K562 treated with DMSO at 1 percent for 4 hours (cell line): ENCODE data around the gene HOXA13. TPM values are rescaled to one million over a fixed set of nuclear protein-coding genes. Genes with fewer than 3 reads are reported as not detected.

Experiments used
- total RNA-seq: library from RNA; unstranded; fragments of 300-600 nt; gene quantifications from 2 replicates; pipeline ENCODE4 v1.2.3, GENCODE V29; 2022; ENCODE audit not compliant: insufficient read depth

Gene HOXA13
- total RNA-seq, result not detected in 2 replicates

GRCh38 chr7:27199849-27200760 lies at the start of gene HOXA13:
HOXA13 (minus strand) TSS chr7:27200091; CDS start chr7:27200077, 14 bp downstream.

GRCh38 chr7:27242555-27243339 lies 42.9 kb upstream of the HOXA13 start, which contains the start of gene EVX1:
EVX1 (plus strand) TSS chr7:27242802; CDS start chr7:27243031, 229 bp downstream.

GRCh38 chr7:27185013-27185853 lies 14.7 kb downstream of the HOXA13 start, which contains the start of gene HOXA11:
HOXA11 (minus strand) TSS chr7:27185232; CDS start chr7:27185144, 88 bp downstream.

DNA sequence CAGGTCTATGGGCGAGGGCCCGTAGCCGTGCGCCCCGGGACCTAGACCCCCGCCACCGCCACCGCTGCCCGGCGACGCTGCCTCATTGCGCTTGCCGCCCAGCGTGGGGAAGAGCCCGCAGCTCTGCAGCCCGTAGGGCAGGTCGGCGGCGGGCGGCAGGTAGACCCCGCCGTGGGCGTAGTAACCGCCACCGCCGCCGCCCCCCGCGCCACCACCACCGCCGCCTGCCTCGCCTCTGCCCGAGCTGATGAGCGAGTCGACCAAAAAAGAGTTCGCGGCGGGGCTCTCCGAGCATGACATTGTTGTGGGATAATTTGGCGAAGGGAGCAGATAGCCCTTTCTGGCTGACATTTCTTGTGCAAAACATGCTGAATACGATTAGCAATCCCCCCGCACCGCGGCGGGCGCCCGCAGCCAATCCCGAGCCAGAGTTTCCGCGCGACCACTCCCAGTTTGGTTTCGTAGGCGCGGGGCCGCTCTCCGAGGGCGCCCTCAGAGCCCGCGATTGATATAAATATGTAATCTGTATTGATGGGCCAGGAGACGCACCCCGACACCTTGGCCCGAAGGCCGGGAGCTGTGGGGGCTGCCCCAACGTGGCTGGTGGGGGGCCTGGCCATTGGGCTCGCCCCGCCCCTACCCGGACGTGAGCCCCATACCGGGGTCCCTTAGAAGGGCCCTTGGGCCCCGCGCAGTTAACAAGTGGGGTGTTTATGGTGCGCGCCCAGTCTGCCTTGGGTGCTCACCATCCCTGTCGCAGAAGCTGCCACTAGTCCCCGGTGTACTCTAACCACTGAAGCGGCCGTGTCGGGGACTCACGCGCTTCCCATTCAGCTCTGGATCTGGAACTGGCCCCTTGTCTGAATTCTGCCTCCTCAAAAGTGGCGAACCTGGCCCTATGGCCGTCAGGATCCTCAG lies 25.7 kb downstream of the HOXA13 start, which contains the start of gene HOXA10:
TSS of gene HOXA10 (minus strand) at position 365 of the 918 bp plus-strand sequence. CDS start at position 351, 14 bp downstream.

GRCh38 chr7:27165089-27165995 lies 34.5 kb downstream of the HOXA13 start, which contains the start of gene HOXA9:
HOXA9 (minus strand) TSS chr7:27165537; CDS start chr7:27165457, 80 bp downstream.

GRCh38 chr7:27156508-27156898 lies 43.4 kb downstream of the HOXA13 start, which contains the start of gene HOXA7:
HOXA7 (minus strand) TSS chr7:27156675; CDS start chr7:27156545, 130 bp downstream.

GRCh38 chr7:27151931-27152815 lies 47.7 kb downstream of the HOXA13 start, which contains the start of gene HOXA3:
HOXA3 (minus strand) TSS chr7:27152583; CDS start chr7:27110640, 41,943 bp downstream.

GRCh38 chr7:27147199-27148030 lies 52.5 kb downstream of the HOXA13 start, which contains the start of gene HOXA6:
HOXA6 (minus strand) TSS chr7:27147774; CDS start chr7:27147749, 25 bp downstream.

Other genes starting within 250 kb of the HOXA13 start
- gene HOXA1, start 104.1 kb downstream of the HOXA13 start, total RNA-seq, result not detected in 2 replicates
- not detected in 2 replicates for gene HOXA2, start 97.4 kb downstream of the HOXA13 start, total RNA-seq
- not detected in 2 replicates for gene HOXA4, start 69.3 kb downstream of the HOXA13 start, total RNA-seq
- not detected in 2 replicates for gene HOXA5, start 56.4 kb downstream of the HOXA13 start, total RNA-seq
- not detected in 2 replicates for gene HOXA6, start 52.3 kb downstream of the HOXA13 start, total RNA-seq
- gene HOXA3, start 47.5 kb downstream of the HOXA13 start, total RNA-seq, result not detected in 2 replicates
- not detected in 2 replicates for gene HOXA7, start 43.4 kb downstream of the HOXA13 start, total RNA-seq
- not detected in 2 replicates for gene HOXA9, start 34.6 kb downstream of the HOXA13 start, total RNA-seq
- not detected in 2 replicates for gene HOXA10, start 25.8 kb downstream of the HOXA13 start, total RNA-seq
- gene HOXA11, start 14.9 kb downstream of the HOXA13 start, total RNA-seq, result not detected in 2 replicates
- not detected in 2 replicates for gene EVX1, start 42.7 kb upstream of the HOXA13 start, total RNA-seq